ENCODE measurements around the gene SH3GL1.
A peak's percentile ranks its signal among the peaks of the same experiment; 100 is the strongest.

Gene SH3GL1

GRCh38 chr19:4343370-4344307 lies 56.7 kb downstream of the SH3GL1 start, which contains the start of gene MPND:
TSS of gene MPND (plus strand) at chr19:4343562. CDS start at chr19:4343594, 32 bp downstream.
- DNase-seq (ENCODE audit: low read depth in 3 of 3), result peak; percentile 89 to 92 (median 90)

- peak; percentile 79 to 91 (median 86) for DNase-seq (ENCODE audit: low read depth in 3 of 3)
Measured at GRCh38 chr19:4342615-4343369, 57.6 kb downstream of the SH3GL1 start.

- DNase-seq (ENCODE audit: low read depth in 3 of 3), result no peak
Measured at GRCh38 chr19:4342314-4342614, 58.1 kb downstream of the SH3GL1 start.

GRCh38 chr19:4338441-4339355 lies 61.6 kb downstream of the SH3GL1 start, which contains the start of gene STAP2:
TSS of gene STAP2 (minus strand) at chr19:4338827. CDS start at chr19:4338753, 74 bp downstream.
- DNase-seq (ENCODE audit: low read depth in 3 of 3), result no peak

GRCh38 chr19:4337906-4338440 lies 62.4 kb downstream of the SH3GL1 start:
- no peak for DNase-seq (ENCODE audit: low read depth in 3 of 3)

GRCh38 chr19:4334929-4335570 lies 65.3 kb downstream of the SH3GL1 start:
- DNase-seq (ENCODE audit: low read depth in 3 of 3), result no peak

GRCh38 chr19:4329858-4330257 lies 70.5 kb downstream of the SH3GL1 start:
- no peak for DNase-seq (ENCODE audit: low read depth in 3 of 3)

GRCh38 chr19:4328991-4329681 lies 71.2 kb downstream of the SH3GL1 start:
- DNase-seq (ENCODE audit: low read depth in 3 of 3), result peak in 1 of 3 experiments; percentile 68

- DNase-seq (ENCODE audit: low read depth in 3 of 3), result peak; percentile 86 to 99 (median 98)
Measured at GRCh38 chr19:4328243-4328990, 71.9 kb downstream of the SH3GL1 start.

GRCh38 chr19:4327877-4328242 lies 72.5 kb downstream of the SH3GL1 start:
- DNase-seq (ENCODE audit: low read depth in 3 of 3), result no peak

- peak; percentile 28 to 87 (median 59) for DNase-seq (ENCODE audit: low read depth in 3 of 3)
Measured at GRCh38 chr19:4327252-4327876, 73.0 kb downstream of the SH3GL1 start.

GRCh38 chr19:4326837-4327251 lies 73.5 kb downstream of the SH3GL1 start:
- no peak for DNase-seq (ENCODE audit: low read depth in 3 of 3)

GRCh38 chr19:4326215-4326836 lies 74.0 kb downstream of the SH3GL1 start:
- DNase-seq (ENCODE audit: low read depth in 3 of 3), result no peak

GRCh38 chr19:4324228-4324627 lies 76.1 kb downstream of the SH3GL1 start:
- DNase-seq (ENCODE audit: low read depth in 3 of 3), result no peak

GRCh38 chr19:4323692-4324091 lies 76.7 kb downstream of the SH3GL1 start:
- DNase-seq (ENCODE audit: low read depth in 3 of 3), result no peak

GRCh38 chr19:4322942-4323665 lies 77.2 kb downstream of the SH3GL1 start:
- DNase-seq (ENCODE audit: low read depth in 3 of 3), result no peak

- no peak for DNase-seq (ENCODE audit: low read depth in 3 of 3)
Measured at GRCh38 chr19:4320419-4320818, 79.9 kb downstream of the SH3GL1 start.

Measured in stimulated activated CD4-positive, alpha-beta T cell treated with anti-CD3 and anti-CD28 coated beads, TNF-alpha, amount 100 ng/mL, for 24 hours (primary cell).